Glutamatergic neuron (in vitro differentiated cells): ENCODE data around the gene USO1. TPM values are rescaled to one million over a fixed set of nuclear protein-coding genes. Genes with fewer than 3 reads are reported as not detected.

Experiments used
- DNase-seq: peaks from one replicate; pipeline ENCODE4 v3.0.0; 2022
- H3K27ac Mint-ChIP-seq: one replicate; pipeline ENCODE4 v1.8.0; 2020; ENCODE audit warnings: mild to moderate bottlenecking, mixed read lengths, inconsistent platforms; ENCODE audit not compliant: unreplicated experiment
- H3K27me3 Mint-ChIP-seq: one replicate; pipeline ENCODE4 v1.8.0; 2020; ENCODE audit warnings: mild to moderate bottlenecking, moderate library complexity, mixed read lengths, inconsistent platforms; ENCODE audit not compliant: unreplicated experiment
- H3K36me3 Mint-ChIP-seq: one replicate; pipeline ENCODE4 v1.8.0; 2020; ENCODE audit warnings: mild to moderate bottlenecking, mixed read lengths, inconsistent platforms; ENCODE audit not compliant: unreplicated experiment
- H3K4me1 Mint-ChIP-seq: one replicate; pipeline ENCODE4 v1.8.0; 2020; ENCODE audit warnings: mild to moderate bottlenecking, low read depth, mixed read lengths, inconsistent platforms; ENCODE audit not compliant: unreplicated experiment
- H3K4me3 Mint-ChIP-seq: one replicate; pipeline ENCODE4 v1.8.0; 2020; ENCODE audit warnings: mild to moderate bottlenecking, mixed read lengths, inconsistent platforms; ENCODE audit not compliant: unreplicated experiment
- H3K9me3 Mint-ChIP-seq: one replicate; pipeline ENCODE4 v1.8.0; 2020; ENCODE audit warnings: mild to moderate bottlenecking, moderate library complexity, mixed read lengths, inconsistent platforms; ENCODE audit not compliant: unreplicated experiment
- total RNA-seq: library from RNA; stranded (reverse); fragmentation: NEBNext Ultra II Directional; extraction: Animal tissue kit (Norgen Biotek cat#: 25700); gene quantifications from one replicate; pipeline ENCODE4 v1.2.1, GENCODE V29; 2021; ENCODE audit not compliant: unreplicated experiment
- TF ChIP-seq, protein P1 (sequence below): fragments of 200-600 bp; sonication (generic); IDR thresholded peaks from one replicate; pipeline ENCODE4 v1.5.0; 2021; ENCODE audit not compliant: partially characterized antibody, unreplicated experiment

The USO1 gene
- total RNA-seq, 1 donor from 2014 or later = 32.5 TPM

DNA sequence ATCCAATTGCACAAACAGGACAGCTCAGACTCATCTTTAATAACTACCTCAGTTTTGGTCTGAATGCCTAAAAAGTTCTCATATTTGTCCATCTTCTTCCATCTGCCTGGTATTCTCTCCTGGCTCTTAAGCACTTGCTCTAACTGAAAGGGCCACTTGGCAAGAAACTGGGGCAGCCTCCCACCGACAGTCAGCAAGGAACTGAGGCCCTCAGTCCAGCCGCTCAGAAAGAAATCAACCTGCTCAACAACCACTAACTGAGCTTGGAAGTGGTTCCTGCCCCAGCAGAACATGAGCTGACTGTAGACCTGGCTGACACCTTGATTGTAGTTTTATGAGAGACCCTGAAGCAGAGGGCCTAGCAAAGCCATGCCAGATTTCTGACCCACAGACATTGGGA is 93.5 kb downstream of the USO1 start:
- Mint-ChIP-seq H3K27ac (no peak overlapping the region), H3K4me3 (no peak overlapping the region), H3K4me1 (no peaks in the 10 kb centered on the region), H3K36me3 (no peaks in the 10 kb centered on the region), H3K27me3 (no peaks in the 10 kb centered on the region), H3K9me3 (no peaks in the 10 kb centered on the region)
- no peak for DNase-seq
- TF ChIP-seq, protein P1, sequence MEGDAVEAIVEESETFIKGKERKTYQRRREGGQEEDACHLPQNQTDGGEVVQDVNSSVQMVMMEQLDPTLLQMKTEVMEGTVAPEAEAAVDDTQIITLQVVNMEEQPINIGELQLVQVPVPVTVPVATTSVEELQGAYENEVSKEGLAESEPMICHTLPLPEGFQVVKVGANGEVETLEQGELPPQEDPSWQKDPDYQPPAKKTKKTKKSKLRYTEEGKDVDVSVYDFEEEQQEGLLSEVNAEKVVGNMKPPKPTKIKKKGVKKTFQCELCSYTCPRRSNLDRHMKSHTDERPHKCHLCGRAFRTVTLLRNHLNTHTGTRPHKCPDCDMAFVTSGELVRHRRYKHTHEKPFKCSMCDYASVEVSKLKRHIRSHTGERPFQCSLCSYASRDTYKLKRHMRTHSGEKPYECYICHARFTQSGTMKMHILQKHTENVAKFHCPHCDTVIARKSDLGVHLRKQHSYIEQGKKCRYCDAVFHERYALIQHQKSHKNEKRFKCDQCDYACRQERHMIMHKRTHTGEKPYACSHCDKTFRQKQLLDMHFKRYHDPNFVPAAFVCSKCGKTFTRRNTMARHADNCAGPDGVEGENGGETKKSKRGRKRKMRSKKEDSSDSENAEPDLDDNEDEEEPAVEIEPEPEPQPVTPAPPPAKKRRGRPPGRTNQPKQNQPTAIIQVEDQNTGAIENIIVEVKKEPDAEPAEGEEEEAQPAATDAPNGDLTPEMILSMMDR = no peak

DNA sequence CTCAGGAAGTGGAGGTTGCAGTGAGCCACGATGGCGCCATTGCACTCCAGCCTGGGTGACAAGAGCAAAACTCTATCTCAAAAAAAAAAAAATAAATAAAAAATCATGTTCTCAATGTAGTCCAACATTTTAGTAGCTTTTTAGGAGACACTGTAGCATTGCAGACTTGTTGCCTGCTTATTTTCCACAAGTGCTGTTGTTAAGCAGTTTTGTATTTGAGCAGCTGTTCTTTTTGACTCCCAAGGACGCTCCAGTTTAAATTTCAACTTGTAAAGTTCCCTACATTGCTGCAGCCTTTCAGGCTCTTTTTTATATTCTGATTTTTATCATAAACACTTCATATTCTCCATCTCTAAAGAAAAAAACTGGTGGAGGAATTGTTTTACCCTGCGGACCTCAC is 94.7 kb downstream of the USO1 start:
- H3K9me3 Mint-ChIP-seq = no peaks in the 10 kb centered on the region
- no peak for DNase-seq
- TF ChIP-seq, protein P1 = no peak
- no peaks in the 10 kb centered on the region for H3K27me3 Mint-ChIP-seq
- H3K27ac Mint-ChIP-seq = no peak overlapping the region
- no peaks in the 10 kb centered on the region for H3K36me3 Mint-ChIP-seq
- no peaks in the 10 kb centered on the region for H3K4me1 Mint-ChIP-seq
- H3K4me3 Mint-ChIP-seq = no peak overlapping the region

GRCh38 chr4:75820197-75820596 is 95.8 kb downstream of the USO1 start:
- Mint-ChIP-seq H3K27me3 (no peaks in the 10 kb centered on the region), H3K27ac (no peak overlapping the region), H3K36me3 (no peaks in the 10 kb centered on the region), H3K4me1 (no peaks in the 10 kb centered on the region), H3K4me3 (no peak overlapping the region), H3K9me3 (no peaks in the 10 kb centered on the region)
- TF ChIP-seq, protein P1 = no peak
- DNase-seq = no peak

- no peak overlapping the region for H3K4me3 Mint-ChIP-seq
- TF ChIP-seq, protein P1 = no peak
- no peak overlapping the region for H3K27ac Mint-ChIP-seq
Measured at GRCh38 chr4:75820676-75821075, 96.3 kb downstream of the USO1 start.

GRCh38 chr4:75821216-75821615 is 96.8 kb downstream of the USO1 start:
- H3K27ac Mint-ChIP-seq = no peak overlapping the region
- no peaks in the 10 kb centered on the region for H3K4me1 Mint-ChIP-seq
- H3K36me3 Mint-ChIP-seq = no peaks in the 10 kb centered on the region
- DNase-seq = no peak
- H3K4me3 Mint-ChIP-seq = no peak overlapping the region
- no peaks in the 10 kb centered on the region for H3K27me3 Mint-ChIP-seq
- TF ChIP-seq, protein P1 = no peak
- H3K9me3 Mint-ChIP-seq = no peaks in the 10 kb centered on the region

More at GRCh38 chr4:75820676-75821075, 96.3 kb downstream of the USO1 start:
- no peak for DNase-seq
- H3K27me3 Mint-ChIP-seq = no peaks in the 10 kb centered on the region
- H3K36me3 Mint-ChIP-seq = no peaks in the 10 kb centered on the region
- no peaks in the 10 kb centered on the region for H3K9me3 Mint-ChIP-seq
- H3K4me1 Mint-ChIP-seq = no peaks in the 10 kb centered on the region
